ENCODE data around the gene CD226.

Gene CD226

GRCh38 chr18:69814861-69815385 lies 132.8 kb downstream of the CD226 start:
- no peak for DNase-seq (ENCODE audit: low spot score)

GRCh38 chr18:69813559-69813958 lies 134.1 kb downstream of the CD226 start:
- DNase-seq (ENCODE audit: low spot score) = no peak

- no peak for DNase-seq (ENCODE audit: low spot score)
Measured at GRCh38 chr18:69808399-69808798, 139.3 kb downstream of the CD226 start.

GRCh38 chr18:69804776-69805501 lies 142.7 kb downstream of the CD226 start:
- no peak for DNase-seq (ENCODE audit: low spot score)

All from activated CD4-positive, alpha-beta T cell treated with anti-CD3 and anti-CD28 coated beads, Interleukin-2, Interleukin-4, amounts not matched to agents 100 ng/mL and 50 ng/mL, durations not matched to agents 16 hours and 8 hours (primary cell).